ENCODE measurements around the gene HASPIN. TPM values are rescaled to one million over a fixed set of nuclear protein-coding genes. Genes with fewer than 3 reads are reported as not detected.

The HASPIN gene
- total RNA-seq, 6 experiments from 2014 or later = 3.5 to 8.0 (median 7.0) TPM

DNA sequence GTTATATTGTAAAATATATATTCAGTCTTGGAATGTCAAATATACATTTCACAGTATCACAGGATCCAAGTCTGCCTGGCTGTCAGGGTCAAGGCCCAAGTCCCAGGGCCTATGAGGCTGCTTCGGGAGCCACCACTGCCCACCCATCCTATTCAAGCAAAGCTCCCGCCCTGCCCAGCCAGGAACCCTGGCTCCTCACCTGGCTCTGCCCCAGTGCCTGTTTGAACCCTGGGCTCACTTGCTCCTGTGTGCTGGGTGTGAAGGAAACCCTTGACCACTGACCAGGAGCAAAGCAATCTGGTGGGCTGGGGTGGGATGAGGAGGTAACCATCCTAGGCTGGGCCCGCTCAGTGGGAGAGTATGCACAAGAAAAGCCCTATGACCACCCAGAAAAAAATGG is 50.3 kb downstream of the HASPIN start:
- TF ChIP-seq, protein P1, sequence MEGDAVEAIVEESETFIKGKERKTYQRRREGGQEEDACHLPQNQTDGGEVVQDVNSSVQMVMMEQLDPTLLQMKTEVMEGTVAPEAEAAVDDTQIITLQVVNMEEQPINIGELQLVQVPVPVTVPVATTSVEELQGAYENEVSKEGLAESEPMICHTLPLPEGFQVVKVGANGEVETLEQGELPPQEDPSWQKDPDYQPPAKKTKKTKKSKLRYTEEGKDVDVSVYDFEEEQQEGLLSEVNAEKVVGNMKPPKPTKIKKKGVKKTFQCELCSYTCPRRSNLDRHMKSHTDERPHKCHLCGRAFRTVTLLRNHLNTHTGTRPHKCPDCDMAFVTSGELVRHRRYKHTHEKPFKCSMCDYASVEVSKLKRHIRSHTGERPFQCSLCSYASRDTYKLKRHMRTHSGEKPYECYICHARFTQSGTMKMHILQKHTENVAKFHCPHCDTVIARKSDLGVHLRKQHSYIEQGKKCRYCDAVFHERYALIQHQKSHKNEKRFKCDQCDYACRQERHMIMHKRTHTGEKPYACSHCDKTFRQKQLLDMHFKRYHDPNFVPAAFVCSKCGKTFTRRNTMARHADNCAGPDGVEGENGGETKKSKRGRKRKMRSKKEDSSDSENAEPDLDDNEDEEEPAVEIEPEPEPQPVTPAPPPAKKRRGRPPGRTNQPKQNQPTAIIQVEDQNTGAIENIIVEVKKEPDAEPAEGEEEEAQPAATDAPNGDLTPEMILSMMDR (IDR thresholded peaks at IDR 0.05) = no peak
- H3K27me3 Mint-ChIP-seq (ENCODE audit: insufficient read depth) = peaks cover 2% of the 10 kb centered on the region

More for the DNA sequence above, 50.3 kb downstream of the HASPIN start:
- H3K36me3 Mint-ChIP-seq (ENCODE audit: low read depth) = no peaks in the 10 kb centered on the region
- no peaks in the 10 kb centered on the region for H3K9me3 Mint-ChIP-seq
- H3K4me1 Mint-ChIP-seq (ENCODE audit: low read depth) = peaks cover 19% of the 10 kb centered on the region
- H3K4me3 Mint-ChIP-seq = no peak overlapping the region
- no peak overlapping the region for H3K27ac Mint-ChIP-seq
- no peak for DNase-seq

Other genes with a start within 250 kb of the HASPIN start
- not detected for gene ASPA, start 247.9 kb upstream of the HASPIN start, total RNA-seq (2021; fragmentation: NEBNext Ultra II Directional; extraction: Animal tissue kit (Norgen Biotek cat#: 25700))
- gene TRPV3, start 166.1 kb upstream of the HASPIN start, total RNA-seq (2021; fragmentation: NEBNext Ultra II Directional; extraction: Animal tissue kit (Norgen Biotek cat#: 25700)) = under 1 TPM in 5 of 6 experiments, not detected in 1; 0.07 to 0.66 (median 0.43) TPM
- gene TRPV1, start 114.5 kb upstream of the HASPIN start, total RNA-seq (2021; fragmentation: NEBNext Ultra II Directional; extraction: Animal tissue kit (Norgen Biotek cat#: 25700)) = 1 to 10 TPM; 1.2 to 1.9 (median 1.5) TPM
- 10 to 100 TPM in 1 of 6 experiments, 1 to 10 TPM in 5; 7.9 to 10.5 (median 9.1) TPM for gene SHPK, start 87.7 kb upstream of the HASPIN start, total RNA-seq (2021; fragmentation: NEBNext Ultra II Directional; extraction: Animal tissue kit (Norgen Biotek cat#: 25700))
- 10 to 100 TPM in 1 of 6 experiments, 1 to 10 TPM in 5; 8.8 to 10.2 (median 9.0) TPM for gene CTNS, start 87.1 kb upstream of the HASPIN start, total RNA-seq (2021; fragmentation: NEBNext Ultra II Directional; extraction: Animal tissue kit (Norgen Biotek cat#: 25700))
- 100 to 1,000 TPM; 289 to 336 (median 313) TPM for gene TAX1BP3, start 55.3 kb upstream of the HASPIN start, total RNA-seq (2021; fragmentation: NEBNext Ultra II Directional; extraction: Animal tissue kit (Norgen Biotek cat#: 25700))
- 10 to 100 TPM; 57.6 to 66.8 (median 64.1) TPM for gene EMC6, start 55.1 kb upstream of the HASPIN start, total RNA-seq (2021; fragmentation: NEBNext Ultra II Directional; extraction: Animal tissue kit (Norgen Biotek cat#: 25700))
- 10 to 100 TPM in 2 of 6 experiments, 1 to 10 TPM in 4; 5.2 to 16.1 (median 7.0) TPM for gene P2RX5, start 27.7 kb upstream of the HASPIN start, total RNA-seq (2021; fragmentation: NEBNext Ultra II Directional; extraction: Animal tissue kit (Norgen Biotek cat#: 25700))
- gene ITGAE, start 77.3 kb downstream of the HASPIN start, total RNA-seq (2021; fragmentation: NEBNext Ultra II Directional; extraction: Animal tissue kit (Norgen Biotek cat#: 25700)) = 10 to 100 TPM; 28.2 to 35.0 (median 30.8) TPM
- gene NCBP3, start 122.3 kb downstream of the HASPIN start, total RNA-seq (2021; fragmentation: NEBNext Ultra II Directional; extraction: Animal tissue kit (Norgen Biotek cat#: 25700)) = 10 to 100 TPM; 22.4 to 28.6 (median 25.3) TPM
- gene CAMKK1, start 169.2 kb downstream of the HASPIN start, total RNA-seq (2021; fragmentation: NEBNext Ultra II Directional; extraction: Animal tissue kit (Norgen Biotek cat#: 25700)) = 1 to 10 TPM; 5.4 to 6.9 (median 6.0) TPM
- under 1 TPM in 1 of 6 experiments, not detected in 5; 0.08 TPM for gene P2RX1, start 192.6 kb downstream of the HASPIN start, total RNA-seq (2021; fragmentation: NEBNext Ultra II Directional; extraction: Animal tissue kit (Norgen Biotek cat#: 25700))
- under 1 TPM; 0.05 to 0.12 (median 0.08) TPM for gene ATP2A3, start 240.5 kb downstream of the HASPIN start, total RNA-seq (2021; fragmentation: NEBNext Ultra II Directional; extraction: Animal tissue kit (Norgen Biotek cat#: 25700))